ENCODE data around the gene DYNC2H1. TPM values are rescaled to one million over a fixed set of nuclear protein-coding genes. Genes with fewer than 3 reads are reported as not detected.
A peak's percentile ranks its signal among the peaks of the same experiment; 100 is the strongest.

Gene DYNC2H1
- total and polyA plus RNA-seq, 4 donors, result 6.4 to 102 (median 23.7) TPM

- no peak for ATAC-seq (ENCODE audit: insufficient read depth, low FRiP score)
Measured at GRCh38 chr11:103378931-103379330, 269.7 kb downstream of the DYNC2H1 start.

GRCh38 chr11:103380031-103380430 is 270.8 kb downstream of the DYNC2H1 start:
- H3K9ac ChIP-seq (ENCODE audit: insufficient read depth in 1 of 2, low read length in 2 of 2), result no peak overlapping the region
- H3K36me3 ChIP-seq (ENCODE audit: control insufficient read depth in 4 of 4, insufficient read depth in 4 of 4, low read length in 4 of 4), result peaks cover 0 to 1% (median 0%) of the 10 kb centered on the region in 4 donors
- no peak overlapping the region for H3K4me3 ChIP-seq
- H3K27me3 ChIP-seq (ENCODE audit: control insufficient read depth in 3 of 3, insufficient read depth in 3 of 3, low read length in 2 of 3), result no peaks in the 10 kb centered on the region
- no peak overlapping the region for H3K27ac ChIP-seq (ENCODE audit: low read depth in 1 of 2, low read length in 1 of 2)
- H3K4me1 ChIP-seq (ENCODE audit: control insufficient read depth in 5 of 5, insufficient read depth in 5 of 5, low read length in 5 of 5), result no peaks in the 10 kb centered on the region
- DNase-seq (no peak), ATAC-seq (ENCODE audit: insufficient read depth, low FRiP score) (no peak)
- 74 to 81% methylated on average over 3 of the region's 3 CpGs for WGBS, 2 donors
- H3K9me3 ChIP-seq (ENCODE audit: control insufficient read depth in 4 of 4, insufficient read depth in 3 of 4, low read length in 3 of 4), result peaks cover 0 to 5% (median under 1%) of the 10 kb centered on the region in 4 donors
- TF ChIP-seq CTCF (IDR thresholded peaks at IDR 0.05; ENCODE audit: control extremely low read depth, extremely low read depth), result no peak

More at GRCh38 chr11:103378931-103379330, 269.7 kb downstream of the DYNC2H1 start:
- peaks cover 0 to 5% (median 3%) of the 10 kb centered on the region in 4 donors for H3K9me3 ChIP-seq (ENCODE audit: control insufficient read depth in 4 of 4, insufficient read depth in 3 of 4, low read length in 3 of 4)
- H3K36me3 ChIP-seq (ENCODE audit: control insufficient read depth in 4 of 4, insufficient read depth in 4 of 4, low read length in 4 of 4), result peaks cover 0 to 1% (median 0%) of the 10 kb centered on the region in 4 donors
- H3K4me1 ChIP-seq (ENCODE audit: control insufficient read depth in 5 of 5, insufficient read depth in 5 of 5, low read length in 5 of 5), result no peaks in the 10 kb centered on the region
- no peak for TF ChIP-seq CTCF (IDR thresholded peaks at IDR 0.05; ENCODE audit: control extremely low read depth, extremely low read depth)
- H3K9ac ChIP-seq (ENCODE audit: insufficient read depth in 1 of 2, low read length in 2 of 2), result no peak overlapping the region
- no peak overlapping the region for H3K27ac ChIP-seq (ENCODE audit: low read depth in 1 of 2, low read length in 1 of 2)
- no peak overlapping the region for H3K4me3 ChIP-seq
- no peak for DNase-seq
- no peaks in the 10 kb centered on the region for H3K27me3 ChIP-seq (ENCODE audit: control insufficient read depth in 3 of 3, insufficient read depth in 3 of 3, low read length in 2 of 3)
- 93 to 95% methylated on average over 2 of the region's 2 CpGs for WGBS, 2 donors

- Histone ChIP-seq H3K4me1 (ENCODE audit: control insufficient read depth in 5 of 5, insufficient read depth in 5 of 5, low read length in 5 of 5) (no peaks in the 10 kb centered on the region), H3K4me3 (no peak overlapping the region), H3K9ac (ENCODE audit: insufficient read depth in 1 of 2, low read length in 2 of 2) (no peak overlapping the region), H3K9me3 (ENCODE audit: control insufficient read depth in 4 of 4, insufficient read depth in 3 of 4, low read length in 3 of 4) (no peaks in the 10 kb centered on the region), H3K27me3 (ENCODE audit: control insufficient read depth in 3 of 3, insufficient read depth in 3 of 3, low read length in 2 of 3) (no peaks in the 10 kb centered on the region), H3K27ac (ENCODE audit: low read depth in 1 of 2, low read length in 1 of 2) (no peak overlapping the region), H3K36me3 (ENCODE audit: control insufficient read depth in 4 of 4, insufficient read depth in 4 of 4, low read length in 4 of 4) (peaks cover 0 to 1% (median 0%) of the 10 kb centered on the region in 4 donors)
- no peak for TF ChIP-seq CTCF (IDR thresholded peaks at IDR 0.05; ENCODE audit: control extremely low read depth, extremely low read depth)
- DNase-seq, result peak in 1 of 3 donors; percentile 5
- no peak for ATAC-seq (ENCODE audit: insufficient read depth, low FRiP score)
Measured at GRCh38 chr11:103384652-103385051, 275.4 kb downstream of the DYNC2H1 start.

- 64 to 70% methylated on average over 2 of the region's 2 CpGs for WGBS, 2 donors
- Histone ChIP-seq H3K36me3 (ENCODE audit: control insufficient read depth in 4 of 4, insufficient read depth in 4 of 4, low read length in 4 of 4) (peaks cover 0 to 3% (median 0%) of the 10 kb centered on the region in 4 donors), H3K4me1 (ENCODE audit: control insufficient read depth in 5 of 5, insufficient read depth in 5 of 5, low read length in 5 of 5) (peaks cover 0 to 1% (median 0%) of the 10 kb centered on the region in 5 donors), H3K9ac (ENCODE audit: insufficient read depth in 1 of 2, low read length in 2 of 2) (no peak overlapping the region), H3K9me3 (ENCODE audit: control insufficient read depth in 4 of 4, insufficient read depth in 3 of 4, low read length in 3 of 4) (peaks cover 0 to 3% (median 0%) of the 10 kb centered on the region in 4 donors), H3K27me3 (ENCODE audit: control insufficient read depth in 3 of 3, insufficient read depth in 3 of 3, low read length in 2 of 3) (no peaks in the 10 kb centered on the region), H3K27ac (ENCODE audit: low read depth in 1 of 2, low read length in 1 of 2) (no peak overlapping the region), H3K4me3 (no peak overlapping the region)
- DNase-seq (no peak), ATAC-seq (ENCODE audit: insufficient read depth, low FRiP score) (no peak)
- TF ChIP-seq CTCF (IDR thresholded peaks at IDR 0.05; ENCODE audit: control extremely low read depth, extremely low read depth), result no peak
Measured at GRCh38 chr11:103395612-103396011, 286.4 kb downstream of the DYNC2H1 start.
